ENCODE data around the gene FEZ2.

Gene FEZ2

GRCh38 chr2:36587101-36587500 is 10.9 kb downstream of the FEZ2 start:
- no peak for DNase-seq (ENCODE audit: low read depth in 2 of 2)

- no peak for DNase-seq (ENCODE audit: low read depth in 2 of 2)
These were observed 11.3 kb downstream of the FEZ2 start for GRCh38 chr2:36586672-36587071.

- no peak for DNase-seq (ENCODE audit: low read depth in 2 of 2)
These were observed 13.7 kb downstream of the FEZ2 start for GRCh38 chr2:36584148-36584794.

GRCh38 chr2:36582951-36583350 is 15.0 kb downstream of the FEZ2 start:
- no peak for DNase-seq (ENCODE audit: low read depth in 2 of 2)

- DNase-seq (ENCODE audit: low read depth in 2 of 2): no peak
These were observed 15.4 kb downstream of the FEZ2 start for GRCh38 chr2:36582538-36582937.

- no peak for DNase-seq (ENCODE audit: low read depth in 2 of 2)
These were observed 18.7 kb downstream of the FEZ2 start for GRCh38 chr2:36579297-36579664.

GRCh38 chr2:36578343-36579296 is 19.3 kb downstream of the FEZ2 start:
- no peak for DNase-seq (ENCODE audit: low read depth in 2 of 2)

- DNase-seq (ENCODE audit: low read depth in 2 of 2): no peak
These were observed 20.1 kb downstream of the FEZ2 start for GRCh38 chr2:36577884-36578283.

- DNase-seq (ENCODE audit: low read depth in 2 of 2): no peak
These were observed 23.4 kb downstream of the FEZ2 start for GRCh38 chr2:36574560-36574959.

GRCh38 chr2:36573165-36573564 is 24.8 kb downstream of the FEZ2 start:
- DNase-seq (ENCODE audit: low read depth in 2 of 2): no peak

- no peak for DNase-seq (ENCODE audit: low read depth in 2 of 2)
These were observed 25.3 kb downstream of the FEZ2 start for GRCh38 chr2:36572719-36573059.

GRCh38 chr2:36572054-36572718 is 25.8 kb downstream of the FEZ2 start:
- DNase-seq (ENCODE audit: low read depth in 2 of 2): no peak

- DNase-seq (ENCODE audit: low read depth in 2 of 2): no peak
These were observed 27.6 kb downstream of the FEZ2 start for GRCh38 chr2:36570416-36570815.

- no peak for DNase-seq (ENCODE audit: low read depth in 2 of 2)
These were observed 28.6 kb downstream of the FEZ2 start for GRCh38 chr2:36569267-36569856.

- DNase-seq (ENCODE audit: low read depth in 2 of 2): no peak
These were observed 29.3 kb downstream of the FEZ2 start for GRCh38 chr2:36568516-36569246.

- DNase-seq (ENCODE audit: low read depth in 2 of 2): no peak
These were observed 30.1 kb downstream of the FEZ2 start for GRCh38 chr2:36567711-36568408.

GRCh38 chr2:36566887-36567286 is 31.1 kb downstream of the FEZ2 start:
- DNase-seq (ENCODE audit: low read depth in 2 of 2): no peak

- no peak for DNase-seq (ENCODE audit: low read depth in 2 of 2)
These were observed 32.3 kb downstream of the FEZ2 start for GRCh38 chr2:36565712-36566111.

GRCh38 chr2:36564377-36564930 is 33.5 kb downstream of the FEZ2 start:
- no peak for DNase-seq (ENCODE audit: low read depth in 2 of 2)

- DNase-seq (ENCODE audit: low read depth in 2 of 2): no peak
These were observed 34.9 kb downstream of the FEZ2 start for GRCh38 chr2:36562973-36563532.

All from activated CD4-positive, alpha-beta T cell treated with anti-CD3 and anti-CD28 coated beads for 24 hours (primary cell).